IMR-90 (cell line): ENCODE measurements around the gene CPD. TPM values are rescaled to one million over a fixed set of nuclear protein-coding genes. Genes with fewer than 3 reads are reported as not detected.

ENCODE experiments used
- ATAC-seq: fragments of 200-7000 bp; cut with Tn5 transposase; 2 replicates; pipeline ENCODE4 v1.9.1; 2020; ENCODE audit warnings: low read depth, mild to moderate bottlenecking, moderate library complexity
- BruUV-seq: library from RNA; stranded (reverse); fragments of 400-500 nt; replicated peaks from 2 replicates; lab custom pipeline; 2021; lab: Mats Ljungman, UMichigan
- CTCF ChIA-PET: fragments of 300-600 bp; formaldehyde crosslinking; extraction: SDS; loops from one replicate; lab custom pipeline; 2021; ENCODE audit warnings: antibody characterized with exemption; lab: Yijun Ruan, JAX
- POLR2A ChIA-PET: fragments of 300-600 bp; sonication (Branson Sonifier 250); formaldehyde crosslinking; loops from one replicate; lab custom pipeline; 2022; ENCODE audit warnings: antibody characterized with exemption; ENCODE audit not compliant: unreplicated experiment; lab: Charles Lee
- DNase-seq: peaks from one replicate; pipeline ENCODE4 v3.0.0; 2013
- H2AFZ ChIP-seq: replicated peaks from 2 replicates; pipeline ENCODE3; 2013; ENCODE audit warnings: low read length, mild to moderate bottlenecking; ENCODE audit not compliant: poor library complexity
- H2AK5ac ChIP-seq: 2 replicates; pipeline ENCODE4 v1.6.1; 2013; ENCODE audit warnings: low read depth, low read length, inconsistent platforms
- H2AK9ac ChIP-seq: replicated peaks from 2 replicates; pipeline ENCODE3; 2013; ENCODE audit warnings: mild to moderate bottlenecking, low read depth, low read length, moderate library complexity; ENCODE audit not compliant: poor library complexity
- H2BK120ac ChIP-seq: 2 replicates; pipeline ENCODE4 v1.6.1; 2013; ENCODE audit warnings: low read depth, low read length, inconsistent platforms
- H2BK15ac ChIP-seq: 3 replicates; pipeline ENCODE4 v1.6.1; 2013; ENCODE audit warnings: low read depth, low read length, inconsistent platforms
- H2BK20ac ChIP-seq: 2 replicates; pipeline ENCODE4 v1.6.1; 2013; ENCODE audit warnings: low read depth, mild to moderate bottlenecking, inconsistent platforms, low read length, moderate library complexity
- H2BK5ac ChIP-seq: 2 replicates; pipeline ENCODE4 v1.6.1; 2013; ENCODE audit warnings: mild to moderate bottlenecking, low read depth, low read length, inconsistent platforms; ENCODE audit not compliant: poor library complexity, severe bottlenecking
- H3K14ac ChIP-seq: replicated peaks from 2 replicates; pipeline ENCODE4 v1.6.1; 2013; ENCODE audit warnings: low read depth, low read length, inconsistent platforms
- H3K18ac ChIP-seq: 2 replicates; pipeline ENCODE4 v1.6.1; 2013; ENCODE audit warnings: low read depth, low read length, control low read depth
- H3K23ac ChIP-seq: 2 replicates; pipeline ENCODE4 v1.6.1; 2013; ENCODE audit warnings: low read depth, low read length, inconsistent platforms
- H3K27ac ChIP-seq: 2 replicates; pipeline ENCODE4 v1.5.1; 2013; ENCODE audit warnings: mild to moderate bottlenecking, control low read depth, low read length; ENCODE audit not compliant: insufficient read depth
- H3K27me3 ChIP-seq: 2 replicates; pipeline ENCODE4 v1.6.1; 2013; ENCODE audit warnings: low read length; ENCODE audit not compliant: control insufficient read depth, insufficient read depth
- H3K36me3 ChIP-seq: 2 replicates; pipeline ENCODE4 v1.6.1; 2013; ENCODE audit warnings: low read length, mixed read lengths; ENCODE audit not compliant: control insufficient read depth, insufficient read depth
- H3K4ac ChIP-seq: 2 replicates; pipeline ENCODE4 v1.6.1; 2013; ENCODE audit warnings: low read depth, low read length, inconsistent platforms
- H3K4me1 ChIP-seq: 2 replicates; pipeline ENCODE4 v1.6.1; 2013; ENCODE audit warnings: low read length, mixed read lengths; ENCODE audit not compliant: control insufficient read depth, insufficient read depth
- H3K4me2 ChIP-seq: 2 replicates; pipeline ENCODE4 v1.6.1; 2013; ENCODE audit warnings: low read depth, mild to moderate bottlenecking, control low read depth, low read length, moderate library complexity
- H3K4me3 ChIP-seq: 2 replicates; pipeline ENCODE4 v1.5.1; 2013; ENCODE audit warnings: low read depth, mild to moderate bottlenecking, control low read depth, low read length, moderate library complexity; ENCODE audit not compliant: insufficient read depth
- H3K56ac ChIP-seq: 2 replicates; pipeline ENCODE4 v1.6.1; 2013; ENCODE audit warnings: low read length, inconsistent platforms; ENCODE audit not compliant: insufficient read depth; ENCODE audit errors: extremely low read depth
- H3K79me1 ChIP-seq, 2 experiments: 2 replicates each; pipeline ENCODE4 v1.6.1; 2013; ENCODE audit warnings: low read length in 2 of 2, inconsistent platforms in 1 of 2, low read depth in 1 of 2
- H3K9ac ChIP-seq: 2 replicates; pipeline ENCODE4 v1.6.1; 2013; ENCODE audit warnings: low read depth, low read length, control low read depth
- H3K9me1 ChIP-seq: 2 replicates; pipeline ENCODE4 v1.6.1; 2013; ENCODE audit warnings: low read length, inconsistent platforms; ENCODE audit not compliant: insufficient read depth
- H3K9me3 ChIP-seq: 2 replicates; pipeline ENCODE4 v1.6.1; 2013; ENCODE audit warnings: low read length; ENCODE audit not compliant: control insufficient read depth, insufficient read depth
- H4K20me1 ChIP-seq: 2 replicates; pipeline ENCODE4 v1.6.1; 2013; ENCODE audit warnings: low read length, inconsistent platforms; ENCODE audit not compliant: insufficient read depth
- H4K5ac ChIP-seq: 2 replicates; pipeline ENCODE4 v1.6.1; 2013; ENCODE audit warnings: mild to moderate bottlenecking, low read depth, low read length, control low read depth
- H4K8ac ChIP-seq, 2 experiments: 2 replicates each; pipeline ENCODE4 v1.6.1; 2013; ENCODE audit warnings: low read depth in 2 of 2, low read length in 2 of 2, control low read depth in 1 of 2, inconsistent platforms in 1 of 2
- H4K91ac ChIP-seq: 2 replicates; pipeline ENCODE4 v1.6.1; 2013; ENCODE audit warnings: low read depth, low read length, inconsistent platforms; ENCODE audit not compliant: insufficient read depth
- BHLHE40 ChIP-seq: fragments of 150-350 bp; IDR thresholded peaks from 2 replicates; pipeline ENCODE4 v1.6.1; 2016; ENCODE audit warnings: mild to moderate bottlenecking, low read depth, low read length
- CHD1 ChIP-seq: IDR thresholded peaks from 2 replicates; pipeline ENCODE4 v1.6.1; 2012; ENCODE audit warnings: low read depth, low read length, improper control_type of control experiment
- ELK1 ChIP-seq: fragments of 150-350 bp; IDR thresholded peaks from 2 replicates; pipeline ENCODE4 v1.6.1; 2016; ENCODE audit warnings: low read depth, mild to moderate bottlenecking, low read length, moderate library complexity, borderline replicate concordance
- FOS ChIP-seq: fragments of 150-350 bp; IDR thresholded peaks from 2 replicates; pipeline ENCODE4 v1.6.1; 2016; ENCODE audit warnings: low read depth, low read length
- MAZ ChIP-seq: IDR thresholded peaks from 2 replicates; pipeline ENCODE4 v1.6.1; 2012; ENCODE audit warnings: low read depth, mild to moderate bottlenecking, low read length, improper control_type of control experiment, moderate library complexity, borderline replicate concordance
- MXI1 ChIP-seq: IDR thresholded peaks from 2 replicates; pipeline ENCODE4 v1.6.1; 2012; ENCODE audit warnings: low read depth, mild to moderate bottlenecking, low read length, moderate library complexity, borderline replicate concordance
- POLR2A ChIP-seq: IDR thresholded peaks from 2 replicates; pipeline ENCODE4 v1.6.1; 2012; ENCODE audit warnings: mild to moderate bottlenecking, low read depth, low read length
- RAD21 ChIP-seq: IDR thresholded peaks from 2 replicates; pipeline ENCODE4 v1.6.1; 2012; ENCODE audit warnings: low read length, improper control_type of control experiment
- RCOR1 ChIP-seq: IDR thresholded peaks from 2 replicates; pipeline ENCODE4 v1.6.1; 2012; ENCODE audit warnings: mild to moderate bottlenecking, low read length, improper control_type of control experiment; ENCODE audit not compliant: insufficient replicate concordance
- RFX5 ChIP-seq: IDR thresholded peaks from 2 replicates; pipeline ENCODE4 v1.8.0; 2012; ENCODE audit warnings: low read depth, mild to moderate bottlenecking, low read length, moderate library complexity
- SMC3 ChIP-seq: fragments of 150-350 bp; IDR thresholded peaks from 2 replicates; pipeline ENCODE4 v1.6.1; 2016; ENCODE audit warnings: low read depth, mild to moderate bottlenecking, antibody characterized with exemption, low read length, moderate library complexity
- USF2 ChIP-seq: fragments of 150-350 bp; IDR thresholded peaks from 2 replicates; pipeline ENCODE4 v1.6.1; 2017; ENCODE audit warnings: mild to moderate bottlenecking, antibody characterized with exemption, low read length, low read depth
- WGBS, 2 experiments: methylation state at CpG; one replicate each; pipeline versions ENCODE4 v1.1.5 to v1.1.7; 2013; ENCODE audit warnings: missing lambda C conversion rate in 2 of 2; ENCODE audit not compliant: insufficient read length in 1 of 2; ENCODE audit errors: extremely low coverage in 2 of 2; 5-methylcytosine and 5-hydroxymethylcytosine counted together
- dilution Hi-C: fragments of 300-500 bp; cut with HindIII; formaldehyde crosslinking; loops from one replicate; pipeline ENCODE4 v1.14.3; 2018; ENCODE audit warnings: low sequenced_read_pairs; ENCODE audit not compliant: unreplicated experiment
- in situ Hi-C: fragments of 300-500 bp; cut with MboI; formaldehyde crosslinking; loops from 3 replicates; pipeline ENCODE4 v1.14.3; 2019; ENCODE audit warnings: low sequenced_read_pairs, inconsistent platforms, mixed read lengths
- intact Hi-C: fragments of 100-400 bp; cut with micrococcal nuclease; formaldehyde crosslinking; loops from 2 replicates; pipeline ENCODE4 v1.10.0; 2022
- polyA plus RNA-seq, 3 experiments: library from polyadenylated mRNA; depleted of rRNA; stranded (reverse); fragments of >200 nt; gene quantifications; 2 replicates each; pipeline ENCODE4 v1.2.3, GENCODE V29; 2012; ENCODE audit warnings: low replicate concordance in 1 of 3
- total RNA-seq: library from RNA; depleted of rRNA; stranded (reverse); fragments of >200 nt; gene quantifications from 2 replicates; pipeline ENCODE4 v1.2.3, GENCODE V29; 2012

CPD gene
- total and polyA plus RNA-seq, 2 of the 4 experiments (the other 2 are of a cell fraction): 23.4 to 94.5 TPM

- H3K9ac ChIP-seq: no peak overlapping the region
- peak overlapping the region; percentile 37; the same call in 1 of the 2 replicates for H3K23ac ChIP-seq
- H4K5ac ChIP-seq: no peak overlapping the region
- peaks cover 5% of the 10 kb centered on the region for H3K36me3 ChIP-seq
- DNase-seq (no peak), ATAC-seq (no peak)
- H3K14ac ChIP-seq: no peak overlapping the region
- ChIA-PET POLR2A (interaction anchor here (0.6 kb wide), 2 partner anchors 167 to 345 kb away, joined by 3 read pairs; no protein-coding TSS in a partner anchor), CTCF (no interaction called here)
- in situ Hi-C loops: no loop called here
- no peak overlapping the region for H2BK5ac ChIP-seq
- peaks cover 14% of the 10 kb centered on the region for H3K4me1 ChIP-seq
- H3K9me1 ChIP-seq: peaks cover 10% of the 10 kb centered on the region
- no peak overlapping the region for H2AFZ ChIP-seq
- H2BK20ac ChIP-seq: no peak overlapping the region
- intact Hi-C loops: no loop called here
- H4K8ac ChIP-seq: no peak overlapping the region
- no peak overlapping the region for H3K56ac ChIP-seq
- no peak overlapping the region for H2BK120ac ChIP-seq
- no peak overlapping the region for H3K4ac ChIP-seq
- H2AK5ac ChIP-seq: no peak overlapping the region
- H2BK15ac ChIP-seq: no peak overlapping the region
- no peaks in the 10 kb centered on the region for H3K9me3 ChIP-seq
- H4K91ac ChIP-seq: no peak overlapping the region
- H3K27ac ChIP-seq: no peak overlapping the region
- no peak overlapping the region for H3K18ac ChIP-seq
- BruUV-seq: no TSS peak
- peaks cover 20% of the 10 kb centered on the region; the same call in 1 of the 2 replicates for H4K20me1 ChIP-seq
- H3K79me1 ChIP-seq: peaks cover 14 to 44% of the 10 kb centered on the region in 2 experiments
- no peaks in the 10 kb centered on the region for H3K27me3 ChIP-seq
- dilution Hi-C loops: no loop called here
- no peak for TF ChIP-seq ELK1
- no peak for TF ChIP-seq RFX5
- no peak for TF ChIP-seq SMC3
- no peak for TF ChIP-seq BHLHE40
- no peak for TF ChIP-seq CHD1
- TF ChIP-seq RAD21: no peak
- TF ChIP-seq RCOR1: no peak
- no peak for TF ChIP-seq USF2
- TF ChIP-seq MXI1: no peak
- TF ChIP-seq MAZ: no peak
- no peak for TF ChIP-seq FOS
- no peak for TF ChIP-seq POLR2A
- H3K4me3 ChIP-seq: 0 out of 2 replicates have a peak overlapping the region, but pooled peaks have one; percentile 8
- H2AK9ac ChIP-seq: no peak overlapping the region
- no CpG with 5 or more reads among the region's 2 CpGs for WGBS, 2 experiments
- H3K4me2 ChIP-seq: peak overlapping the region; percentile 99
These were observed 2.6 kb downstream of the CPD start for GRCh38 chr17:30381340-30381659.
